ENCODE results near the gene GMPR2. TPM values are rescaled to one million over a fixed set of nuclear protein-coding genes. Genes with fewer than 3 reads are reported as not detected.

GMPR2 gene
- total and polyA plus RNA-seq, 2 experiments from 2014 or later, result 55.0 to 70.9 TPM

- H2AFZ ChIP-seq, result 0 out of 2 replicates have a peak overlapping the region, but pooled peaks have one; percentile 45
- no peaks in the 10 kb centered on the region for H4K20me1 ChIP-seq (ENCODE audit: insufficient read depth)
- 87 to 94% methylated on average over 18 of the region's 18 CpGs for WGBS, 2 experiments (ENCODE audit: low coverage in 1 of 2, low lambda C conversion rate in 2 of 2, missing lambda C conversion rate in 2 of 2)
- no peak overlapping the region for H3K4me3 ChIP-seq
- no peaks in the 10 kb centered on the region for H3K9me2 ChIP-seq (ENCODE audit: insufficient read depth)
- no peak overlapping the region for H3K4me2 ChIP-seq (ENCODE audit: unreplicated experiment)
- no peak for TF ChIP-seq EZH2phosphoT487 (IDR thresholded peaks at IDR 0.05; ENCODE audit: insufficient read depth, low read depth)
- TF ChIP-seq EZH2 (IDR thresholded peaks at IDR 0.05; ENCODE audit: insufficient read depth, poor library complexity, severe bottlenecking), result no peak
- no peaks in the 10 kb centered on the region for H3F3A ChIP-seq (ENCODE audit: insufficient read depth)
- peaks cover 7% of the 10 kb centered on the region for H3K4me1 ChIP-seq (ENCODE audit: insufficient read depth)
- no peaks in the 10 kb centered on the region for H3K27me3 ChIP-seq (replicated peaks; ENCODE audit: insufficient read depth)
- H3K9ac ChIP-seq, result no peak overlapping the region
- H3K36me3 ChIP-seq (ENCODE audit: low read depth), result no peaks in the 10 kb centered on the region
- in situ Hi-C loops (cut with MboI), result no loop called here
- H3K27ac ChIP-seq, result no peak overlapping the region
- DNase-seq, result no peak
- H3K79me2 ChIP-seq (ENCODE audit: insufficient read depth), result no peaks in the 10 kb centered on the region
- H3K9me3 ChIP-seq (ENCODE audit: low read depth), result no peaks in the 10 kb centered on the region
Observed at GRCh38 chr14:24258548-24259265, 26.0 kb downstream of the GMPR2 start.

GRCh38 chr14:24259282-24260025 lies 26.7 kb downstream of the GMPR2 start:
- no peaks in the 10 kb centered on the region for H3K27me3 ChIP-seq (replicated peaks; ENCODE audit: insufficient read depth)
- no peak for TF ChIP-seq EZH2phosphoT487 (IDR thresholded peaks at IDR 0.05; ENCODE audit: insufficient read depth, low read depth)
- TF ChIP-seq EZH2 (IDR thresholded peaks at IDR 0.05; ENCODE audit: insufficient read depth, poor library complexity, severe bottlenecking), result no peak
- in situ Hi-C loops (cut with MboI), result no loop called here

GRCh38 chr14:24260026-24260779 lies 27.5 kb downstream of the GMPR2 start:
- DNase-seq, result no peak
- H3K4me2 ChIP-seq (ENCODE audit: unreplicated experiment), result no peak overlapping the region
- TF ChIP-seq EZH2 (IDR thresholded peaks at IDR 0.05; ENCODE audit: insufficient read depth, poor library complexity, severe bottlenecking) (no peak), EZH2phosphoT487 (IDR thresholded peaks at IDR 0.05; ENCODE audit: insufficient read depth, low read depth) (no peak)

More at GRCh38 chr14:24259282-24260025, 26.7 kb downstream of the GMPR2 start:
- Histone ChIP-seq H3K27ac (no peak overlapping the region), H3K4me2 (ENCODE audit: unreplicated experiment) (no peak overlapping the region), H4K20me1 (ENCODE audit: insufficient read depth) (no peaks in the 10 kb centered on the region), H2AFZ (0 out of 2 replicates have a peak overlapping the region, but pooled peaks have one; percentile 45), H3K79me2 (ENCODE audit: insufficient read depth) (no peaks in the 10 kb centered on the region), H3K4me3 (no peak overlapping the region), H3K36me3 (ENCODE audit: low read depth) (no peaks in the 10 kb centered on the region), H3K4me1 (ENCODE audit: insufficient read depth) (peaks cover 7% of the 10 kb centered on the region), H3K9me2 (ENCODE audit: insufficient read depth) (no peaks in the 10 kb centered on the region), H3F3A (ENCODE audit: insufficient read depth) (no peaks in the 10 kb centered on the region), H3K9ac (no peak overlapping the region), H3K9me3 (ENCODE audit: low read depth) (no peaks in the 10 kb centered on the region)
- WGBS, 2 experiments (ENCODE audit: low coverage in 1 of 2, low lambda C conversion rate in 2 of 2, missing lambda C conversion rate in 2 of 2), result 66 to 76% methylated on average over 14 to 16 of the region's 16 CpGs
- DNase-seq, result peak; percentile 21

GRCh38 chr14:24260780-24261157 lies 28.0 kb downstream of the GMPR2 start:
- Histone ChIP-seq H3K4me2 (ENCODE audit: unreplicated experiment) (no peak overlapping the region), H3K9me3 (ENCODE audit: low read depth) (no peaks in the 10 kb centered on the region), H3K79me2 (ENCODE audit: insufficient read depth) (no peaks in the 10 kb centered on the region), H3K9ac (no peak overlapping the region), H3F3A (ENCODE audit: insufficient read depth) (no peaks in the 10 kb centered on the region), H3K4me1 (ENCODE audit: insufficient read depth) (peaks cover 7% of the 10 kb centered on the region), H3K27ac (no peak overlapping the region), H3K36me3 (ENCODE audit: low read depth) (no peaks in the 10 kb centered on the region), H4K20me1 (ENCODE audit: insufficient read depth) (no peaks in the 10 kb centered on the region), H3K4me3 (no peak overlapping the region), H3K9me2 (ENCODE audit: insufficient read depth) (no peaks in the 10 kb centered on the region), H3K27me3 (replicated peaks; ENCODE audit: insufficient read depth) (no peaks in the 10 kb centered on the region), H2AFZ (no peak overlapping the region)
- no peak for DNase-seq
- WGBS, 2 experiments (ENCODE audit: low coverage in 1 of 2, low lambda C conversion rate in 2 of 2, missing lambda C conversion rate in 2 of 2), result 74 to 75% methylated on average over 4 of the region's 4 CpGs
- in situ Hi-C loops (cut with MboI), result no loop called here
- TF ChIP-seq EZH2phosphoT487 (IDR thresholded peaks at IDR 0.05; ENCODE audit: insufficient read depth, low read depth) (no peak), EZH2 (IDR thresholded peaks at IDR 0.05; ENCODE audit: insufficient read depth, poor library complexity, severe bottlenecking) (no peak)

More at GRCh38 chr14:24260026-24260779, 27.5 kb downstream of the GMPR2 start:
- no peak overlapping the region for H3K27ac ChIP-seq
- no peak overlapping the region for H2AFZ ChIP-seq
- no peaks in the 10 kb centered on the region for H3K79me2 ChIP-seq (ENCODE audit: insufficient read depth)
- H3K27me3 ChIP-seq (replicated peaks; ENCODE audit: insufficient read depth), result no peaks in the 10 kb centered on the region
- H3F3A ChIP-seq (ENCODE audit: insufficient read depth), result no peaks in the 10 kb centered on the region
- no peaks in the 10 kb centered on the region for H4K20me1 ChIP-seq (ENCODE audit: insufficient read depth)
- no peaks in the 10 kb centered on the region for H3K36me3 ChIP-seq (ENCODE audit: low read depth)
- no peaks in the 10 kb centered on the region for H3K9me3 ChIP-seq (ENCODE audit: low read depth)
- no peak overlapping the region for H3K9ac ChIP-seq
- no peaks in the 10 kb centered on the region for H3K9me2 ChIP-seq (ENCODE audit: insufficient read depth)
- H3K4me1 ChIP-seq (ENCODE audit: insufficient read depth), result peaks cover 7% of the 10 kb centered on the region
- H3K4me3 ChIP-seq, result no peak overlapping the region
- in situ Hi-C loops (cut with MboI), result no loop called here
- WGBS, 2 experiments (ENCODE audit: low coverage in 1 of 2, low lambda C conversion rate in 2 of 2, missing lambda C conversion rate in 2 of 2), result 78 to 83% methylated on average over 16 of the region's 16 CpGs
